Measurements from ENCODE around the gene TBC1D22A. TPM values are rescaled to one million over a fixed set of nuclear protein-coding genes. Genes with fewer than 3 reads are reported as not detected.

TBC1D22A gene
- total and polyA plus RNA-seq, 9 of the 15 experiments (the other 6 are each of a cell fraction or from before 2014, with no cell fraction given): 0.20 to 11.5 (median 5.2) TPM

- TF ChIP-seq, protein P1, sequence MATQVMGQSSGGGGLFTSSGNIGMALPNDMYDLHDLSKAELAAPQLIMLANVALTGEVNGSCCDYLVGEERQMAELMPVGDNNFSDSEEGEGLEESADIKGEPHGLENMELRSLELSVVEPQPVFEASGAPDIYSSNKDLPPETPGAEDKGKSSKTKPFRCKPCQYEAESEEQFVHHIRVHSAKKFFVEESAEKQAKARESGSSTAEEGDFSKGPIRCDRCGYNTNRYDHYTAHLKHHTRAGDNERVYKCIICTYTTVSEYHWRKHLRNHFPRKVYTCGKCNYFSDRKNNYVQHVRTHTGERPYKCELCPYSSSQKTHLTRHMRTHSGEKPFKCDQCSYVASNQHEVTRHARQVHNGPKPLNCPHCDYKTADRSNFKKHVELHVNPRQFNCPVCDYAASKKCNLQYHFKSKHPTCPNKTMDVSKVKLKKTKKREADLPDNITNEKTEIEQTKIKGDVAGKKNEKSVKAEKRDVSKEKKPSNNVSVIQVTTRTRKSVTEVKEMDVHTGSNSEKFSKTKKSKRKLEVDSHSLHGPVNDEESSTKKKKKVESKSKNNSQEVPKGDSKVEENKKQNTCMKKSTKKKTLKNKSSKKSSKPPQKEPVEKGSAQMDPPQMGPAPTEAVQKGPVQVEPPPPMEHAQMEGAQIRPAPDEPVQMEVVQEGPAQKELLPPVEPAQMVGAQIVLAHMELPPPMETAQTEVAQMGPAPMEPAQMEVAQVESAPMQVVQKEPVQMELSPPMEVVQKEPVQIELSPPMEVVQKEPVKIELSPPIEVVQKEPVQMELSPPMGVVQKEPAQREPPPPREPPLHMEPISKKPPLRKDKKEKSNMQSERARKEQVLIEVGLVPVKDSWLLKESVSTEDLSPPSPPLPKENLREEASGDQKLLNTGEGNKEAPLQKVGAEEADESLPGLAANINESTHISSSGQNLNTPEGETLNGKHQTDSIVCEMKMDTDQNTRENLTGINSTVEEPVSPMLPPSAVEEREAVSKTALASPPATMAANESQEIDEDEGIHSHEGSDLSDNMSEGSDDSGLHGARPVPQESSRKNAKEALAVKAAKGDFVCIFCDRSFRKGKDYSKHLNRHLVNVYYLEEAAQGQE (IDR thresholded peaks at IDR 0.05; ENCODE audit: borderline replicate concordance): no peak
- TF ChIP-seq, protein P1 (CRISPR knock-in tag; IDR thresholded peaks at IDR 0.05; ENCODE audit: low read depth): no peak
- TF ChIP-seq CHD1 (IDR thresholded peaks at IDR 0.05; ENCODE audit: low read length) (no peak), TAL1 (IDR thresholded peaks at IDR 0.05) (no peak), RREB1 (CRISPR knock-in tag; IDR thresholded peaks at IDR 0.05) (no peak), TAF15 (IDR thresholded peaks at IDR 0.05; ENCODE audit: low read depth, low read length) (no peak), ZNF764 (CRISPR knock-in tag; IDR thresholded peaks at IDR 0.05; ENCODE audit: low read depth) (no peak), MAFG (tag; conservative IDR thresholded peaks at IDR 0.05) (no peak; the same call in 1 of the 2 replicates), U2AF1 (optimal IDR thresholded peaks at IDR 0.05; ENCODE audit: low read depth, low read length) (no peak), ERF (CRISPR knock-in tag; IDR thresholded peaks at IDR 0.05) (no peak), ZNF449 (CRISPR knock-in tag; IDR thresholded peaks at IDR 0.05) (no peak)
- TF ChIP-seq, protein P2, sequence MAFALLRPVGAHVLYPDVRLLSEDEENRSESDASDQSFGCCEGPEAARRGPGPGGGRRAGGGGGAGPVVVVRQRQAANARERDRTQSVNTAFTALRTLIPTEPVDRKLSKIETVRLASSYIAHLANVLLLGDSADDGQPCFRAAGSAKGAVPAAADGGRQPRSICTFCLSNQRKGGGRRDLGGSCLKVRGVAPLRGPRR (CRISPR knock-in tag; IDR thresholded peaks at IDR 0.05): no peak
Measured at GRCh38 chr22:47129902-47130635, 367.6 kb downstream of the TBC1D22A start (continued).

Measured in K562 (cell line).